Left kidney (tissue), 2 donors: ENCODE results near the gene NME3. TPM values are rescaled to one million over a fixed set of nuclear protein-coding genes. Genes with fewer than 3 reads are reported as not detected.
"Not testable (repeated sequence)": the region's sequence is repeated elsewhere in the genome, so short reads cannot be mapped to it uniquely, and the experiment has no call there.

ENCODE experiments used
- DNase-seq: peaks from one replicate; pipeline ENCODE4 v3.0.0-alpha.2; 2013
- polyA plus RNA-seq: library from polyadenylated mRNA; unstranded; fragments of 120-200 nt; gene quantifications from one replicate; pipeline ENCODE4 v1.2.1, GENCODE V29; 2013; ENCODE audit not compliant: insufficient read length

The NME3 gene
- polyA plus RNA-seq, 1 donor: 18.0 TPM

GRCh38 chr16:1752853-1753252, 18.5 kb downstream of the NME3 start:
- no peak for DNase-seq

- no peak for DNase-seq
Observed at GRCh38 chr16:1751946-1752345, 19.4 kb downstream of the NME3 start.

GRCh38 chr16:1749152-1750117, 21.9 kb downstream of the NME3 start:
- no peak for DNase-seq

- DNase-seq: no peak
Observed at GRCh38 chr16:1747934-1748333, 23.4 kb downstream of the NME3 start.

- DNase-seq: no peak
Observed at GRCh38 chr16:1746693-1747195, 24.6 kb downstream of the NME3 start.

- DNase-seq: no peak
Observed at GRCh38 chr16:1745900-1746692, 25.2 kb downstream of the NME3 start.

- no peak for DNase-seq
Observed at GRCh38 chr16:1745181-1745899, 26.0 kb downstream of the NME3 start.

GRCh38 chr16:1744338-1744840, 27.0 kb downstream of the NME3 start:
- no peak for DNase-seq

GRCh38 chr16:1743376-1744337, 27.7 kb downstream of the NME3 start:
- DNase-seq: no peak

GRCh38 chr16:1741553-1742165, 29.7 kb downstream of the NME3 start:
- no peak for DNase-seq

GRCh38 chr16:1740781-1741490, 30.4 kb downstream of the NME3 start:
- no peak for DNase-seq

- no peak for DNase-seq
Observed at GRCh38 chr16:1740234-1740633, 31.1 kb downstream of the NME3 start.

- DNase-seq: no peak
Observed at GRCh38 chr16:1734816-1735215, 36.5 kb downstream of the NME3 start.

GRCh38 chr16:1734123-1734522, 37.2 kb downstream of the NME3 start:
- DNase-seq: no peak

- not testable (repeated sequence) for DNase-seq
Observed at GRCh38 chr16:1732551-1732987, 38.8 kb downstream of the NME3 start.

- DNase-seq: no peak
Observed at GRCh38 chr16:1732071-1732470, 39.3 kb downstream of the NME3 start.

GRCh38 chr16:1731603-1732002, 39.7 kb downstream of the NME3 start:
- DNase-seq: no peak

GRCh38 chr16:1731073-1731472, 40.3 kb downstream of the NME3 start:
- DNase-seq: no peak

GRCh38 chr16:1729445-1729844, 41.9 kb downstream of the NME3 start:
- no peak for DNase-seq

- DNase-seq: no peak
Observed at GRCh38 chr16:1729026-1729425, 42.3 kb downstream of the NME3 start.
